Astrocyte of the hippocampus (primary cell): ENCODE data around the gene GRM2.
"Not testable (repeated sequence)": the region's sequence is repeated elsewhere in the genome, so short reads cannot be mapped to it uniquely, and the experiment has no call there.

ENCODE experiments used
- DNase-seq: peaks from one replicate; pipeline ENCODE4 v3.0.0; 2011; ENCODE audit warnings: low read depth, low spot score

Gene GRM2

GRCh38 chr3:51722362-51722761, 15.5 kb downstream of the GRM2 start:
- no peak for DNase-seq

DNA sequence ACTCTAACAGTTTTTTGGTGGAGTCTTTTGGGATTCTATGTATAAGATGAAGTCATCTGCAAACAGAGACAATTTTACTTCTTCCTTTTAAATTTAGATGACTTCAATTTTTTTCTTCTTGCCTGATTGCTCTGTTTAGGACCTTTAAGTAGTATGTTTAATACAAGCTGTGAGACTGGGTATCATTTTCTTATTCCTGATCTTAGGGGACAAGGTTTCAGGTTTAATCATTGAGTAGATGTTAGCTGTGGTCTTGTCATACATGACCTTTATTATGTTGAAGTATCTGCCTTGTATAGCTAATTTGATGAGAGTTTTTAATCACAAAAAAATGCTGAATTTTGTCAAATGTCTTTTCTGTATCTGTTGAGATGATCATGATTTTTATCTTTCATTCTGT, 20.6 kb downstream of the GRM2 start:
- DNase-seq, result no peak

DNA sequence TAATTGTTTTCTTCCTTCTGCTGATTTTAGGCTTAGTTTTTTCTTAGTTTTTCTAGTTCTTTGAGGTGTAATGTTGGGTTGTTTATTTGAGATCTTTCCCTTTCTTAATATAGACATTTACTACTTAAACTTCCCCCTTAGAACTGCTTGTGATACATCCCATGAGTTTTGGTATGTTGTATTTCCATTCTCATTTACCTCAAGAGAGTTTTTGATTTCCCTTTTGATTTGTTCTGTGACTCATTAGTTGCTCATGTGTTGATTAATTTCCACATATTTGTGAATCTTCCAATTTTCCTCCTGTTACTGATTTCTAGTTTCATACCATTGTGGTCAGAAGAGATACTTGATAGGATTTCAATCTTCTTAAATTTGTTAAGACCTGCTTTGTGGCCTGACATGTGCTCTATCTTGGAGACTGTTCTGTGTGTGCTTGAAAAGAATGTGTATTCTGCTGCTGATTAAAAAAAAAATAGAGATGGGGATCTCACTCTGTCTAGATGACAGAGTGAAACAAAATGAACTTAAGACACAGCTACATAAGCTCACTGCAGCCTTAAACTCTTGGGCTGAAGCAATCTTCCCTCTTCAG, 22.3 kb downstream of the GRM2 start:
- peak; percentile 20 for DNase-seq

DNA sequence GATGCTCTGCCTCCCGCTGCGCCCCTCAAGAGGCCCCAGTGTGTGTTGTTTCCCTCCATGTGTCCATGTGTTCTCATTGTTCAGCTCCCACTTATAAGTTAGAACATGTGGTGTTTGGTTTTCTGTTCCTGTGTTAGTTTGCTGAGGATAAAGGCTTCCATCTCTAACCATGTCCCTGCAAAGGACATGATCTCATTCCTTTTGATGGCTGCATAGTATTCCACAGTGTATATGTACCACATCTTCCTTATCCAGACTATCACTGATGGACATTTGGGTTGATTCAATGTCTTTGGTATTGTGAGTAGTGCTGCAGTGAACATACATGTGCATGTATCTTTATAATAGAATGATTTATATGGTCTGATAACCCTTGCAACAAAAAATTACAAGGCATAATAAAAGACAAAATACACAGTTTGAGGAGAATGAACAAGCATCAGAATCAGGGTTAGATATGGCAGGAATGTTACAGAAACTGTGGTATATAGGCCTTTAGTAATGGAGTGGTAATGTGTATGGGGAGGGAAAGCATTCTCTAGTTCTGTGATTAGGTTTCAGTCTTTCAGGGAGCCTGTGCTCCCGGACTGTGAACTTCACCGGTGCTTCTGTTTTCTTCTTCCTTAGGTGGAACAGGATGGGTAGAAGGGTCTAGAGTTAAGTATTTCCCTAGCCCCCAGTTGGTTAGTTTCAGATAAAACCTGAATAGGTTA, 27.1 kb downstream of the GRM2 start:
- DNase-seq, result no peak

GRCh38 chr3:51734572-51734907, 27.7 kb downstream of the GRM2 start:
- no peak for DNase-seq

GRCh38 chr3:51735039-51735438, 28.2 kb downstream of the GRM2 start:
- no peak for DNase-seq

DNA sequence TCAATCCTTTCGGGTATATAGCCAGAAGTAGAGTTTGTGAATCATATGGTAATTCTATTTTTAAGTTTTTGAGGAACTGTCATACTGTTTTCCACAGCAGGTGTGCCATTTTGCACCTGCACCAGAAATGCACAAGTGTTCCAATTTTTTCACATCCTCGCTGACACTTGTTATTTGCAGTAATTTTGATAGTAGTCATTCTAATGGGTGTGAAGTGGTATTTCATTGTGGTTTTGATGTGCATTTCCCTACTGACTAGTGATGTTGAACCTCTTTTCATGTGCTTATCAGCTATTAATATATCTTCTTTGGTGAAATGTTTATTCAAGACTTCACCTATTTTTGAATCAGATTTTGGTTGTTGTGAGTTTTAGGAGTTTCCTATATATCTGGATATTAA, 29.1 kb downstream of the GRM2 start:
- no peak for DNase-seq

DNA sequence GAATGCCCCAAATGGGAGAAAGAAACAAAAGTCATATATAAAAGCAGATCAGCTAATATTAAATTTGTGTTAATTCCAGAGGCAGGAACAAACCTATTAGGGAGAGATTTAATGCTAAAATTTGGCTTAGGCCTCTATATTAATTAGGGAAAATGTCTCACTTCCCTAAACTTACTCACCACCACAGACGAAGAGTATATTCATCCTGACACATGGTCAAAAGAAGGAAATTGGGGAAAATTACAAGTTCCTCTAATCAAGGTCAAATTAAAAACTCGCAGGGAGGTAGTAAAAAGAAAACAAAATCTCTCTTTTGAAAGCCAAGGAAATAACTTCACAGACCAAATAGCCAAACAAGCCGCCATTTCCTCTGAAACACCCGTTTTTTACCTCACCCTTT, 32.2 kb downstream of the GRM2 start:
- DNase-seq, result no peak

- DNase-seq, result not testable (repeated sequence)
Observed at GRCh38 chr3:51742320-51742719, 35.5 kb downstream of the GRM2 start.

DNA sequence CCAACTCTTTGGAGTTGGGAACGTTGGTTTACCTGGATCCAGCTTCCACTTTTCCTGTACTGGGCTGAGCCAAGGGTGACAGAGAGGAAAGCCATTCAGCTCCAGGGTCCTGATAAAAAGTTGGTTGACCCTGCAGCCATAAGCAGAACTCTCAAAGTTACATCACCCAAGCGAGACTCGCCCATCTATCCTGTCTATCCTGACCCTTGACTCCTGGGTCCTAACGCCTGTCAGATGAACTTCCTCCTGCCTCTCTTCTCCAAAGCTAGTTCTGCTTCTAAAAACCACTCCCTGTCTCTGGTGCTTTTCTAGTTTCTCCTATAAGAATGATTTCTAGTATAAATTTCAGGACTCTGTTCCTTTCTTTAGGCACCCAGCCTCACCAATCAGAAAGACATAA, 36.1 kb downstream of the GRM2 start:
- not testable (repeated sequence) for DNase-seq

- DNase-seq, result no peak
Observed at GRCh38 chr3:51747840-51748239, 41.0 kb downstream of the GRM2 start.

DNA sequence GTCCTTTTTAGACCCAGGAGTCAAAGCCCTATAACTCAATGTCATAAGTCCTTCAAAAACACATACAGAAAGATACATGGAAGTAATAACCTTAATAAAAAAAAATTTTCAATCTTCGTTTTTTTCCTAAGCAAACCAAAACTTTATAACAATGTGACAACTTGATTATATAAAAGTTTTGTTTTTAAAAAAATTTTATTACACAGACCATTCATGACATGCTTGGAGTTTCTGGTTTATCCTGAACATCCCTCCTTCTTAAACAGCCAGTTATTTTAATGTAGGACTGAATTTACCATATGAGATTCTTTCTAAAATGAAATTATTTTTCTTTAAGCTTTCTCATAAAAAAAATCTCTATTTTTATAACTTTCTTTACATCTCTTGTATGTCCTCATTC, 41.5 kb downstream of the GRM2 start:
- no peak for DNase-seq

DNA sequence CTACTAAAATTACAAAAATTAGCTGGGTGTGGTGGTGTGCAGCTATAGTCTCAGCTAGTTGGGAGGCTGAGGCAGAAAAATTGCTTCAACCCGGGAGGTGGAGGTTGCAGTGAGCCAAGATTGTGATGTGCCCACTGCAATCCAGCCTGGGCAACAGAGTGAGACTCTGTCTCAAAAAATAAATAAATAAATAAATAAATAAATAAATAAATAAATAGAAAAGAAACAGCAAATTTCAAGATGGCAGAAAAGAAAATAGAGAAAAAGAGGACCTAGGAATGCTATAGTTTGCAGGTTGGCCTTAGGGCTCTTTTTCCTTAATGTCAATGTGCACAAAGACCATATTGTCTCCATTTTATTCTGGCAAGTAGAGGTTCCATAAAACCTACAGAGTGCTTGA, 44.0 kb downstream of the GRM2 start:
- no peak for DNase-seq

GRCh38 chr3:51751287-51751686, 44.4 kb downstream of the GRM2 start:
- no peak for DNase-seq

- DNase-seq, result not testable (repeated sequence)
Observed at GRCh38 chr3:51753763-51754750, 47.2 kb downstream of the GRM2 start.

- DNase-seq, result no peak
Observed at GRCh38 chr3:51759203-51759602, 52.3 kb downstream of the GRM2 start.
